ENCODE results near the gene ETV1.

The ETV1 gene

DNA sequence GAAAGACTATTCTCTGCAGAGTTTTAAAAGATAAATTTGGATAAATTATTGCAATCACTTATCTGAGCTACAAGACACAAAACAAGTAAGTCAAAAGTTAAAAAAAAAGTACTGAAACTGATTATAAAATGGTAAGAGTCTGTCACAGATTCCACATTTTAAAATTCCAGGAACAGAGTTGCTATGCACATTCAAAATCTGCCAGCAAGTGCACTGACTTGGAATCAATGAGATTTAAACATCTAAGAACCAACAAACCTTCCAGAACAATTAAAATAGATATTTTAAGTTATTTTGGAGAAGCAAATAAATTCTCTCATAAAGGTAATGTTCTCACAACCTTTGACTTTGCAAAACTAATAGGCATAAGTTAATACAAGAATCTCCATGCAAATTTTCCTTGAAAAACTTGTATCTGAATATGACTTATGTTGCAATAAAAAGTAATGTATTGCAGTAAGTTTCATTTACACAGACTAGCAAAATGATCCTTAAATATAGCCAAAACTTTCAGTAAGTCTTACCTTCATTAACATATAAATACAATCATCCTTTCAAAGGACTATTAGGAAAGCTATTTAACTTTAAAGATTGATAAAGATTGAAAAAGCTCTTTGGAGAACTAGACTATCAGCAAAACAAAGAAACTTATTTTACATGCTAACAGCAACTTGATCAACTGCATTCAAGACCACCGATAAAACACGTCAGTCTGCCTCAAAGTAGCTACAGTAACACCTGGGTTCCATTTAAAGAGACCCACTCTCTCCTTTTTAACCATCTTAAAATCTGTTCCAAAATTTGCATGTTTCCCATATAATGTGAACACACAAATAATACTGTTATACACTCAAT lies 4.4 kb downstream of the ETV1 start:
- no peak for DNase-seq (ENCODE audit: low read depth in 1 of 2, low spot score in 1 of 2)
- no peak overlapping the region for H3K27ac ChIP-seq (replicated peaks)
- TF ChIP-seq, protein P1, sequence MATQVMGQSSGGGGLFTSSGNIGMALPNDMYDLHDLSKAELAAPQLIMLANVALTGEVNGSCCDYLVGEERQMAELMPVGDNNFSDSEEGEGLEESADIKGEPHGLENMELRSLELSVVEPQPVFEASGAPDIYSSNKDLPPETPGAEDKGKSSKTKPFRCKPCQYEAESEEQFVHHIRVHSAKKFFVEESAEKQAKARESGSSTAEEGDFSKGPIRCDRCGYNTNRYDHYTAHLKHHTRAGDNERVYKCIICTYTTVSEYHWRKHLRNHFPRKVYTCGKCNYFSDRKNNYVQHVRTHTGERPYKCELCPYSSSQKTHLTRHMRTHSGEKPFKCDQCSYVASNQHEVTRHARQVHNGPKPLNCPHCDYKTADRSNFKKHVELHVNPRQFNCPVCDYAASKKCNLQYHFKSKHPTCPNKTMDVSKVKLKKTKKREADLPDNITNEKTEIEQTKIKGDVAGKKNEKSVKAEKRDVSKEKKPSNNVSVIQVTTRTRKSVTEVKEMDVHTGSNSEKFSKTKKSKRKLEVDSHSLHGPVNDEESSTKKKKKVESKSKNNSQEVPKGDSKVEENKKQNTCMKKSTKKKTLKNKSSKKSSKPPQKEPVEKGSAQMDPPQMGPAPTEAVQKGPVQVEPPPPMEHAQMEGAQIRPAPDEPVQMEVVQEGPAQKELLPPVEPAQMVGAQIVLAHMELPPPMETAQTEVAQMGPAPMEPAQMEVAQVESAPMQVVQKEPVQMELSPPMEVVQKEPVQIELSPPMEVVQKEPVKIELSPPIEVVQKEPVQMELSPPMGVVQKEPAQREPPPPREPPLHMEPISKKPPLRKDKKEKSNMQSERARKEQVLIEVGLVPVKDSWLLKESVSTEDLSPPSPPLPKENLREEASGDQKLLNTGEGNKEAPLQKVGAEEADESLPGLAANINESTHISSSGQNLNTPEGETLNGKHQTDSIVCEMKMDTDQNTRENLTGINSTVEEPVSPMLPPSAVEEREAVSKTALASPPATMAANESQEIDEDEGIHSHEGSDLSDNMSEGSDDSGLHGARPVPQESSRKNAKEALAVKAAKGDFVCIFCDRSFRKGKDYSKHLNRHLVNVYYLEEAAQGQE (IDR thresholded peaks at IDR 0.05; ENCODE audit: insufficient replicate concordance, low read depth) = no peak
- no peak for TF ChIP-seq SPI1 (IDR thresholded peaks at IDR 0.05; ENCODE audit: borderline replicate concordance, low read depth)
- TF ChIP-seq GABPA (IDR thresholded peaks at IDR 0.05; ENCODE audit: low read depth) = no peak
- TF ChIP-seq, protein P2, sequence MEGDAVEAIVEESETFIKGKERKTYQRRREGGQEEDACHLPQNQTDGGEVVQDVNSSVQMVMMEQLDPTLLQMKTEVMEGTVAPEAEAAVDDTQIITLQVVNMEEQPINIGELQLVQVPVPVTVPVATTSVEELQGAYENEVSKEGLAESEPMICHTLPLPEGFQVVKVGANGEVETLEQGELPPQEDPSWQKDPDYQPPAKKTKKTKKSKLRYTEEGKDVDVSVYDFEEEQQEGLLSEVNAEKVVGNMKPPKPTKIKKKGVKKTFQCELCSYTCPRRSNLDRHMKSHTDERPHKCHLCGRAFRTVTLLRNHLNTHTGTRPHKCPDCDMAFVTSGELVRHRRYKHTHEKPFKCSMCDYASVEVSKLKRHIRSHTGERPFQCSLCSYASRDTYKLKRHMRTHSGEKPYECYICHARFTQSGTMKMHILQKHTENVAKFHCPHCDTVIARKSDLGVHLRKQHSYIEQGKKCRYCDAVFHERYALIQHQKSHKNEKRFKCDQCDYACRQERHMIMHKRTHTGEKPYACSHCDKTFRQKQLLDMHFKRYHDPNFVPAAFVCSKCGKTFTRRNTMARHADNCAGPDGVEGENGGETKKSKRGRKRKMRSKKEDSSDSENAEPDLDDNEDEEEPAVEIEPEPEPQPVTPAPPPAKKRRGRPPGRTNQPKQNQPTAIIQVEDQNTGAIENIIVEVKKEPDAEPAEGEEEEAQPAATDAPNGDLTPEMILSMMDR (IDR thresholded peaks at IDR 0.05; ENCODE audit: insufficient read depth, low read length) = no peak
- no peak for TF ChIP-seq POLR2AphosphoS5 (IDR thresholded peaks at IDR 0.05; ENCODE audit: low read depth)

DNA sequence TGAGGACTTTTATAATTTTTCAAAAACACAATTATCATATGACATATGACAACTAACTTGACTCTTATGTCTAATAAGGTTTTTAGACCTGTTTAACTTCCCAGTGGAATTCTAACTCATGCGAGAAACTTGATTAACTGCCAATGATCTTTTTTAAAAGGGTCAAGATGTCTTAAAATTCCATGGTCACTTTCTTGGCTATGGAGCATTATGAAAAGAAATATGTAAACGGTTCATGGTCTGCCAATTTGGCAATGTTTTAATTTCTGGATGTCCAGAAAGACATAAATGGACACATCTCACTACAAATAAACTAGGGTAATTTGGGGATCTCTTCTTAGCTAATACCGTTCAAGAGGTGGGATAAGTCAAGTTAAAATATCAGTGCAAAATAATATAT lies 5.4 kb downstream of the ETV1 start:
- H3K4me3 ChIP-seq (replicated peaks; ENCODE audit: insufficient read depth, low read length) = no peak overlapping the region
- peaks cover 2% of the 10 kb centered on the region for H3K27me3 ChIP-seq (ENCODE audit: insufficient read depth, poor library complexity, severe bottlenecking)
- TF ChIP-seq POLR2AphosphoS5 (IDR thresholded peaks at IDR 0.05; ENCODE audit: low read depth) (no peak), GABPA (IDR thresholded peaks at IDR 0.05; ENCODE audit: low read depth) (no peak), SPI1 (IDR thresholded peaks at IDR 0.05; ENCODE audit: borderline replicate concordance, low read depth) (no peak)
- TF ChIP-seq, protein P2 (IDR thresholded peaks at IDR 0.05; ENCODE audit: insufficient read depth, low read length) = no peak
- TF ChIP-seq, protein P1 (IDR thresholded peaks at IDR 0.05; ENCODE audit: insufficient replicate concordance, low read depth) = no peak
- no peak overlapping the region for H3K27ac ChIP-seq (replicated peaks)
- DNase-seq (ENCODE audit: low read depth in 1 of 2, low spot score in 1 of 2) = no peak

More for the DNA sequence above, 4.4 kb downstream of the ETV1 start:
- H3K27me3 ChIP-seq (ENCODE audit: insufficient read depth, poor library complexity, severe bottlenecking) = peaks cover 3% of the 10 kb centered on the region
- no peak overlapping the region for H3K4me3 ChIP-seq (replicated peaks; ENCODE audit: insufficient read depth, low read length)

DNA sequence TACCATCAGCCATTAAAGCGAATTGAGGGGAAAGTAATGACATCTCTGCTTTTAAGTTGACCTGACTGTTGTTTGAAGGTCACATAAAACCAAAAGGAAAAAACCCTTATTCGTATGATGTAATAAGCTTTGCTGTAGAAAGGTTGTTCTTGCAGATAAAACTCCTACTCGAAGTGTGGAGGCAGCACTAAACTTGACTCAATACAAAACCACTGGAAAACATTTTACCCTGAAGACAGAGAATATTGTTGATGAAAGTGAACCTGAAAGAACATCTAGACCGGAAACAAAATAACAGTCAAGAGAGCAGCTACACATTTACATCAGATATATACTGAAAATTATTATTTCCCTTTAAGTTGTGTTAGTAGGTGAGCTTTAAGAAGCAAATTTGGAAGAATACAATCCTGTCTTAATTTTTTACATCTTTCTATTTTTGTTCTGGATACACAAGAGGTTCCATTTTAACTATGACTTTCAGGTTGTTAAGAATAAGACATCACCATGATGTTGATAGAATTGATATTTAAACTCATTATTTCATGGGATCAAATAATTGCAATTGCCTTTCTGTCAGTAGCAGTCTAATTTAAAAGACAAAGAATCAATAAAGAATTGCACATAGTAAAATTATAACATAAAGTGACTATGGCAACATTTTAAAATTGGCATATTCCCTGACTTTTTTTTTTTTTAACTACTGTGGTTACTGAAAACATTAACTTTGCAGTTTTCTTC lies 6.4 kb downstream of the ETV1 start:
- DNase-seq (ENCODE audit: low read depth in 1 of 2, low spot score in 1 of 2) = no peak
- Histone ChIP-seq H3K27ac (replicated peaks) (no peak overlapping the region), H3K4me3 (replicated peaks; ENCODE audit: insufficient read depth, low read length) (no peak overlapping the region), H3K27me3 (ENCODE audit: insufficient read depth, poor library complexity, severe bottlenecking) (no peaks in the 10 kb centered on the region)
- TF ChIP-seq SPI1 (IDR thresholded peaks at IDR 0.05; ENCODE audit: borderline replicate concordance, low read depth) (no peak), GABPA (IDR thresholded peaks at IDR 0.05; ENCODE audit: low read depth) (no peak), POLR2AphosphoS5 (IDR thresholded peaks at IDR 0.05; ENCODE audit: low read depth) (no peak)
- TF ChIP-seq, protein P2 (IDR thresholded peaks at IDR 0.05; ENCODE audit: insufficient read depth, low read length) = no peak
- TF ChIP-seq, protein P1 (IDR thresholded peaks at IDR 0.05; ENCODE audit: insufficient replicate concordance, low read depth) = no peak
